ENCODE data around the gene GFER. TPM values are rescaled to one million over a fixed set of nuclear protein-coding genes. Genes with fewer than 3 reads are reported as not detected.

The GFER gene
- total and polyA plus RNA-seq, 5 donors from 2014 or later = 18.4 to 45.5 (median 35.9) TPM

DNA sequence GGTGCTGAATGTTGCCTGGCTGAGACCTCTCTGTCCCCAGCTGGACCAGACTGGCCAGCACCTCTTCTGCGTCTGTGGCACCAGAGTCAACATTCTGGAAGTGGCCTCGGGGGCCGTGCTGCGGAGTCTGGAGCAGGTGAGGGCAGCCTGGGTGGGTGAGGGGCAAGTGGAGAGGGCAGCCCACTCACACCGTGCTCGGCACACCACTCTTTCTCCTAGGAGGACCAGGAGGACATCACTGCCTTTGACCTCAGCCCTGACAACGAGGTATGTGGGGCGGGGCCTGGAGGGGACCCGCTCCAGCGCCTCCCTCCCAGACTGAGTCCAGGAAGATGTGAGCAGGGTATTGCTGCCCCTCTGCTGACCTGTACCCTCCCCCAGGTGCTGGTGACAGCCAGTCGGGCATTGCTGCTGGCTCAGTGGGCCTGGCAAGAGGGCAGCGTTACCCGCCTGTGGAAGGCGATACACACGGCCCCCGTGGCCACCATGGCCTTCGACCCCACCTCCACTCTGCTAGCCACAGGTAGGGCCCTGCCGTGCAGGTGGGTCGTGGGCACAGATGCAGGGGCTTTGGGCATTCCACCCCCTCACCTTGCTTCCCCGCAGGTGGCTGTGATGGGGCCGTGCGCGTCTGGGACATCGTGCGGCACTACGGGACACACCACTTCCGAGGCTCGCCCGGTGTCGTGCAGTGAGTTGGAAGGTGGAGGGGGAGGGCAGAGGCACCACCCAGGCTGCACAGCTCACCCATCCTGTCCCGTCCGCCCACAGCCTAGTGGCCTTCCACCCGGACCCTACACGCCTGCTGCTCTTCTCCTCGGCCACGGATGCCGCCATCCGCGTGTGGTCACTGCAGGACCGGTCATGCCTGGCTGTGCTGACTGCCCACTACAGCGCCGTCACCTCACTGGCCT is 9.6 kb upstream of the GFER start:
- H3K36me3 Mint-ChIP-seq = peaks cover 6% of the 10 kb centered on the region

DNA sequence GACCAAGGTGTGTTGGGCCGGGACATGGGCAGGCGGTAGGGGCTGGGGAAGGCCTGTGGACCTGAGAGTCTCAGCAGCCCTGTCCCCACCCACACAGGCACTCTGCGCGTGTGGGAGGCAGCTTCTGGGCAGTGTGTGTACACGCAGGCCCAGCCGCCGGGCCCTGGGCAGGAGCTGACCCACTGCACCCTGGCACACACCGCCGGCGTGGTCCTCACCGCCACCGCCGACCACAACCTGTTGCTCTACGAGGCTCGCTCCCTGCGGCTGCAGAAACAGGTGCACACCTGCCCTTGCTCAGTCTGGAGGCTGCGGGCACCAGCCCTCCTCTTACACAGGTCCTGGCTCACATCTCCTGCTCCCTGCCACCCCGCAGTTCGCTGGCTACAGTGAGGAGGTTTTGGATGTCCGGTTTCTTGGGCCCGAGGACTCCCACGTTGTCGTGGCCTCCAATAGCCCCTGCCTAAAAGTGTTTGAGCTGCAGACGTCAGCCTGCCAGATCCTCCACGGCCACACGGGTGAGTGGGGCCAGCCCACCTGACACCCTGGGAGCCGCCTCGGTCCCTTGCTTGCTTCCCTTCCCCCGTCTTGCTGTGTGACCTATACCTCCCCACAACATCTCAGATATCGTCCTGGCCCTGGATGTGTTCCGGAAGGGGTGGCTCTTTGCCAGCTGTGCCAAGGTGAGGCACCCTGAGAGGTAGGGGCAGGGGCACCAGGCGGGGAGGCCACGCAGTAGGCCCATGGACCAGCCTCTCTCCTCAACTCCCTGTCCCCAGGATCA is 8.4 kb upstream of the GFER start:
- H3K4me3 Mint-ChIP-seq = peak overlapping the region in 2 of 4 donors; percentile 10 to 24
- peaks cover 17% of the 10 kb centered on the region for H3K27me3 Mint-ChIP-seq
- Histone ChIP-seq H3K4me1 (ENCODE audit: control insufficient read depth, insufficient read depth, low read length, poor library complexity, severe bottlenecking) (peaks cover 31% of the 10 kb centered on the region), H3K4me3 (ENCODE audit: low read depth, low read length) (no peak overlapping the region), H3K27me3 (ENCODE audit: control insufficient read depth, insufficient read depth, low read length) (no peaks in the 10 kb centered on the region), H3K27ac (ENCODE audit: insufficient read depth, low read length, poor library complexity, severe bottlenecking) (no peak overlapping the region), H3K9me3 (ENCODE audit: control insufficient read depth in 2 of 2, low read length in 2 of 2) (no peaks in the 10 kb centered on the region), H3K36me3 (ENCODE audit: control insufficient read depth, insufficient read depth, low read length) (peaks cover 33% of the 10 kb centered on the region)
- no peak for DNase-seq
- H3K27ac Mint-ChIP-seq = no peak overlapping the region
- ATAC-seq (ENCODE audit: low read depth in 2 of 2) = no peak
- peaks cover 6 to 27% (median 11%) of the 10 kb centered on the region in 4 donors for H3K4me1 Mint-ChIP-seq
- no peaks in the 10 kb centered on the region for H3K9me3 Mint-ChIP-seq
- H3K36me3 Mint-ChIP-seq = peaks cover 6% of the 10 kb centered on the region

More for the DNA sequence above, 9.6 kb upstream of the GFER start:
- Mint-ChIP-seq H3K4me1 (peaks cover 6 to 31% (median 11%) of the 10 kb centered on the region in 4 donors), H3K9me3 (no peaks in the 10 kb centered on the region), H3K27ac (no peak overlapping the region), H3K4me3 (peak overlapping the region in 2 of 4 donors; percentile 62 to 96), H3K27me3 (peaks cover 14% of the 10 kb centered on the region)
- ATAC-seq (ENCODE audit: low read depth in 2 of 2) (no peak), DNase-seq (no peak)
- no peak overlapping the region for H3K4me3 ChIP-seq (ENCODE audit: low read depth, low read length)
- H3K4me1 ChIP-seq (ENCODE audit: control insufficient read depth, insufficient read depth, low read length, poor library complexity, severe bottlenecking) = peaks cover 24% of the 10 kb centered on the region
- no peaks in the 10 kb centered on the region for H3K9me3 ChIP-seq (ENCODE audit: control insufficient read depth in 2 of 2, low read length in 2 of 2)
- H3K27ac ChIP-seq (ENCODE audit: insufficient read depth, low read length, poor library complexity, severe bottlenecking) = no peak overlapping the region
- H3K27me3 ChIP-seq (ENCODE audit: control insufficient read depth, insufficient read depth, low read length) = no peaks in the 10 kb centered on the region
- peaks cover 33% of the 10 kb centered on the region for H3K36me3 ChIP-seq (ENCODE audit: control insufficient read depth, insufficient read depth, low read length)

DNA sequence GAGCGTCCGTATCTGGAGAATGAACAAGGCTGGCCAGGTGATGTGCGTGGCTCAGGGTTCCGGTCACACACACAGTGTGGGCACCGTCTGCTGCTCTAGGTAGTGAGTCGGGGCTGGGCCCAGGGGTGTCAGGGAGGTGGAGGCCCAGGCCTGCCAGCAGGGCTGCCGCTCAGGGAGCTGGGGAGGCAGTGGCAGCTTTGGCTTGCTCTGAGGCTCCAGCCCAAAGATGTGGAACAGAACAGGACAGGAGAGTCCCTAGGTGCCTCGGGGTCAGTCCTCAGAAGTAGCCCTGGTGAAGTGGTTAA is 7.8 kb upstream of the GFER start:
- ATAC-seq (ENCODE audit: low read depth in 2 of 2) = no peak
- no peak overlapping the region for H3K4me3 ChIP-seq (ENCODE audit: low read depth, low read length)
- no peaks in the 10 kb centered on the region for H3K9me3 ChIP-seq (ENCODE audit: control insufficient read depth in 2 of 2, low read length in 2 of 2)
- H3K27me3 ChIP-seq (ENCODE audit: control insufficient read depth, insufficient read depth, low read length) = no peaks in the 10 kb centered on the region
- H3K4me3 Mint-ChIP-seq = no peak overlapping the region
- no peak overlapping the region for H3K27ac Mint-ChIP-seq
- H3K36me3 ChIP-seq (ENCODE audit: control insufficient read depth, insufficient read depth, low read length) = peaks cover 33% of the 10 kb centered on the region
- H3K4me1 ChIP-seq (ENCODE audit: control insufficient read depth, insufficient read depth, low read length, poor library complexity, severe bottlenecking) = peaks cover 25% of the 10 kb centered on the region
- no peak overlapping the region for H3K27ac ChIP-seq (ENCODE audit: insufficient read depth, low read length, poor library complexity, severe bottlenecking)
- peaks cover 6 to 22% (median 8%) of the 10 kb centered on the region in 4 donors for H3K4me1 Mint-ChIP-seq
- no peak for DNase-seq
- no peaks in the 10 kb centered on the region for H3K9me3 Mint-ChIP-seq
- peaks cover 22% of the 10 kb centered on the region for H3K27me3 Mint-ChIP-seq
- peaks cover 6% of the 10 kb centered on the region for H3K36me3 Mint-ChIP-seq

DNA sequence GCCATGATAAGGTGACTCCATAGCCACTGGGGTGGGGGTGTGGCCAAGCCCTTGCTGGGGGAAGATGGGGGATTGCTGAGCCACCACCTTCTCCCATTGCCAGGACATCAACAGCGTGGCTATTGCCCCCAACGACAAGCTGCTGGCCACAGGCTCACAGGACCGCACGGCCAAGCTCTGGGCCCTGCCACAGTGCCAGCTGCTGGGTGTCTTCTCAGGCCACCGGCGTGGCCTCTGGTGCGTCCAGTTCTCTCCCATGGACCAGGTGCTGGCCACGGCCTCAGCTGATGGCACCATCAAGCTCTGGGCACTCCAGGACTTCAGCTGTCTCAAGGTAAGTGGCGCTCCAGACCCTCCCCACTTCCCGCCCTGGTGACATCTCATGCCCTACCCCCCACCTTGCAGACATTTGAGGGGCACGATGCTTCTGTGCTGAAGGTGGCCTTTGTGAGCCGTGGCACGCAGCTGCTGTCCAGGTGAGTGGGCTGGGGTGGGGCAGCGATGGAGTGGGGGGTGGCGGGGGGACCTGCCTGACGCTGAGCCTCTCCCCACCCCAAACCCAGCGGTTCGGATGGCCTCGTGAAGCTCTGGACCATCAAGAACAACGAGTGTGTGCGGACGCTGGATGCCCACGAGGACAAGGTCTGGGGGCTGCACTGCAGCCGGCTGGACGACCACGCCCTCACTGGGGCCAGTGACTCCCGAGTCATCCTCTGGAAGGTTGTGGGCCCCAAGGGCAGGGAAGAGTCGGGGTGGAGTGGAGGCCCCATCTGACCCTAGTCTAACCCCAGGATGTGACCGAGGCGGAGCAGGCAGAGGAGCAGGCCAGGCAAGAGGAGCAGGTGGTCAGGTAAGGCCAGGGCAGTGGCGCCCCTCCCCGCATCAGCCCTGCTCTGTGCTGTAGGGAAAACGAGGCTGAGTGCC is 6.8 kb upstream of the GFER start:
- DNase-seq = no peak
- ATAC-seq (ENCODE audit: low read depth in 2 of 2) = no peak
- Histone ChIP-seq H3K9me3 (ENCODE audit: control insufficient read depth in 2 of 2, low read length in 2 of 2) (no peaks in the 10 kb centered on the region), H3K27ac (ENCODE audit: insufficient read depth, low read length, poor library complexity, severe bottlenecking) (no peak overlapping the region), H3K4me1 (ENCODE audit: control insufficient read depth, insufficient read depth, low read length, poor library complexity, severe bottlenecking) (peaks cover 19% of the 10 kb centered on the region), H3K4me3 (ENCODE audit: low read depth, low read length) (no peak overlapping the region), H3K36me3 (ENCODE audit: control insufficient read depth, insufficient read depth, low read length) (peaks cover 33% of the 10 kb centered on the region), H3K27me3 (ENCODE audit: control insufficient read depth, insufficient read depth, low read length) (peaks cover 9% of the 10 kb centered on the region)
- peaks cover 6% of the 10 kb centered on the region for H3K36me3 Mint-ChIP-seq
- no peak overlapping the region for H3K4me3 Mint-ChIP-seq
- no peaks in the 10 kb centered on the region for H3K9me3 Mint-ChIP-seq
- H3K27me3 Mint-ChIP-seq = peaks cover 25% of the 10 kb centered on the region
- H3K27ac Mint-ChIP-seq = no peak overlapping the region
- peaks cover 0 to 15% (median 1%) of the 10 kb centered on the region in 4 donors for H3K4me1 Mint-ChIP-seq

DNA sequence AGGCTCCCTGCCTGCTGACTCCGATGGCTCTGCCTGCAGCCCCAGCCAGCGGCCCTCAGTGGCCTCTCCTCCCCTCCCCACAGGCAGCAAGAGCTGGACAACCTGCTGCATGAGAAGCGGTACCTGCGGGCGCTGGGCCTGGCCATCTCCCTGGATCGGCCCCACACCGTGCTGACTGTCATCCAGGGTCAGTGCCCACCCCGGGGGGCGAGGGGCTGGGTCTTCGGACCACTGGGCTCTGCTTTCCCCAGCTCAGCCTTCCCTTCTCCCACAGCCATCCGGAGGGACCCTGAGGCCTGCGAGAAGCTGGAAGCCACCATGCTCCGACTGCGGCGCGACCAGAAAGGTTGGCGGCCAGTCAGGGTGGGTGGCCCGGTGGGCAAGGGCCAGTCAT is 6.1 kb upstream of the GFER start:
- Histone ChIP-seq H3K4me1 (ENCODE audit: control insufficient read depth, insufficient read depth, low read length, poor library complexity, severe bottlenecking) (peaks cover 13% of the 10 kb centered on the region), H3K4me3 (ENCODE audit: low read depth, low read length) (no peak overlapping the region), H3K9me3 (ENCODE audit: control insufficient read depth in 2 of 2, low read length in 2 of 2) (no peaks in the 10 kb centered on the region), H3K27me3 (ENCODE audit: control insufficient read depth, insufficient read depth, low read length) (peaks cover 11% of the 10 kb centered on the region), H3K27ac (ENCODE audit: insufficient read depth, low read length, poor library complexity, severe bottlenecking) (no peak overlapping the region), H3K36me3 (ENCODE audit: control insufficient read depth, insufficient read depth, low read length) (peaks cover 33% of the 10 kb centered on the region)
- Mint-ChIP-seq H3K27me3 (peaks cover 31% of the 10 kb centered on the region), H3K4me3 (no peak overlapping the region), H3K9me3 (no peaks in the 10 kb centered on the region), H3K27ac (no peak overlapping the region), H3K4me1 (peaks cover 0 to 18% (median 3%) of the 10 kb centered on the region in 4 donors), H3K36me3 (peaks cover 6% of the 10 kb centered on the region)
- DNase-seq (no peak), ATAC-seq (ENCODE audit: low read depth in 2 of 2) (no peak)

DNA sequence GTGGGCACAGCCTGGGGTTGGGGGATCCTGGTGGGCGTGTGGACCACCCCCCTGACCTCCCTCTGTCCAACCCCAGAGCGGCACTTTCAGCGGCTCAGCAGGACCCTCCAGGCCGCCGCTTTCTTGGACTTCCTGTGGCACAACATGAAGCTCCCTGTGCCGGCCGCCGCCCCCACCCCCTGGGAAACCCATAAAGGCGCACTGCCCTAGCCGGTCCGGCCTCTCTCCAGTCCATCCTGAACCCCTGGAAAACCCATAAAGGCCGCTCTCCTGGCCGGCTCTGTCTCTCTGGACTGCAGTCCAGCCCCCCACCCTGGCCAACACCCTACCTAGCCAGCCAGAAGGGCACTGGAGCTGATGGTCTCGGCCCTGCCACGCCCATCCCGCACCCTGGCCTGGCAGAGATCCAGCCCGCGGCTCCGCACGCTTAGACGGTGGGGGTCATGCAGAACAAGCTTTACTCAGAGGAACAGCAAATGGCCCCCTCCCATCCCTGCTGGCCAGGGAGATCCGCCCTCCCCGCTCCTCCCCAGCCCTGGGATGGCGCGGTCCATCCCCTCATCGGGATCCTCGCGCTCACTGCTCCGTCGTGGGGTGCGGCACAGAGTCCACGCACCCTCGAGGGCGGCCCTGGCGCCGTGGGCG is 5.4 kb upstream of the GFER start:
- Histone ChIP-seq H3K27me3 (ENCODE audit: control insufficient read depth, insufficient read depth, low read length) (peaks cover 11% of the 10 kb centered on the region), H3K9me3 (ENCODE audit: control insufficient read depth in 2 of 2, low read length in 2 of 2) (no peaks in the 10 kb centered on the region), H3K4me1 (ENCODE audit: control insufficient read depth, insufficient read depth, low read length, poor library complexity, severe bottlenecking) (peaks cover 15% of the 10 kb centered on the region), H3K4me3 (ENCODE audit: low read depth, low read length) (no peak overlapping the region), H3K36me3 (ENCODE audit: control insufficient read depth, insufficient read depth, low read length) (peaks cover 33% of the 10 kb centered on the region), H3K27ac (ENCODE audit: insufficient read depth, low read length, poor library complexity, severe bottlenecking) (no peak overlapping the region)
- Mint-ChIP-seq H3K27ac (no peak overlapping the region), H3K4me1 (peaks cover 0 to 16% (median 4%) of the 10 kb centered on the region in 4 donors), H3K9me3 (no peaks in the 10 kb centered on the region), H3K36me3 (peaks cover 6% of the 10 kb centered on the region), H3K4me3 (no peak overlapping the region), H3K27me3 (peaks cover 28% of the 10 kb centered on the region)
- no peak for DNase-seq
- no peak for ATAC-seq (ENCODE audit: low read depth in 2 of 2)

All from CD4-positive, CD25-positive, alpha-beta regulatory T cell (primary cell).